ENCODE data around the gene ZYG11A.

The ZYG11A gene

GRCh38 chr1:52916241-52916975 lies 73.8 kb downstream of the ZYG11A start:
- Histone ChIP-seq H3K36me3 (ENCODE audit: insufficient read depth, low read length) (no peaks in the 10 kb centered on the region), H3K27ac (no peak overlapping the region), H3K9ac (ENCODE audit: insufficient read length) (no peak overlapping the region), H3K4me3 (no peak overlapping the region), H3K9me3 (ENCODE audit: low read depth, low read length) (no peaks in the 10 kb centered on the region)
- no peak for DNase-seq (ENCODE audit: low read depth, low spot score)
- TF ChIP-seq POLR2AphosphoS5 (IDR thresholded peaks at IDR 0.05; ENCODE audit: borderline replicate concordance, low read depth, low read length) (no peak), EZH2 (IDR thresholded peaks at IDR 0.05) (no peak), FOXP2 (optimal IDR thresholded peaks at IDR 0.05; ENCODE audit: control extremely low read depth, extremely low read length, insufficient read depth) (no peak)

- DNase-seq (ENCODE audit: low read depth, low spot score) = no peak
- Histone ChIP-seq H3K27ac (no peak overlapping the region), H3K4me3 (no peak overlapping the region), H3K9ac (ENCODE audit: insufficient read length) (no peak overlapping the region), H3K9me3 (ENCODE audit: low read depth, low read length) (no peaks in the 10 kb centered on the region), H3K36me3 (ENCODE audit: insufficient read depth, low read length) (no peaks in the 10 kb centered on the region)
- no peak for TF ChIP-seq EZH2 (IDR thresholded peaks at IDR 0.05)
- TF ChIP-seq POLR2AphosphoS5 (IDR thresholded peaks at IDR 0.05; ENCODE audit: borderline replicate concordance, low read depth, low read length) = no peak
- TF ChIP-seq FOXP2 (optimal IDR thresholded peaks at IDR 0.05; ENCODE audit: control extremely low read depth, extremely low read length, insufficient read depth) = no peak
Observed at GRCh38 chr1:52917156-52917555, 74.6 kb downstream of the ZYG11A start.

- Histone ChIP-seq H3K27ac (no peak overlapping the region), H3K9ac (ENCODE audit: insufficient read length) (no peak overlapping the region), H3K36me3 (ENCODE audit: insufficient read depth, low read length) (no peaks in the 10 kb centered on the region), H3K4me3 (no peak overlapping the region), H3K9me3 (ENCODE audit: low read depth, low read length) (no peaks in the 10 kb centered on the region)
- no peak for DNase-seq (ENCODE audit: low read depth, low spot score)
- TF ChIP-seq EZH2 (IDR thresholded peaks at IDR 0.05) = no peak
- TF ChIP-seq POLR2AphosphoS5 (IDR thresholded peaks at IDR 0.05; ENCODE audit: borderline replicate concordance, low read depth, low read length) = no peak
- no peak for TF ChIP-seq FOXP2 (optimal IDR thresholded peaks at IDR 0.05; ENCODE audit: control extremely low read depth, extremely low read length, insufficient read depth)
Observed at GRCh38 chr1:52917581-52917980, 75.0 kb downstream of the ZYG11A start.

- no peaks in the 10 kb centered on the region for H3K9me3 ChIP-seq (ENCODE audit: low read depth, low read length)
- no peak for DNase-seq (ENCODE audit: low read depth, low spot score)
- TF ChIP-seq POLR2AphosphoS5 (IDR thresholded peaks at IDR 0.05; ENCODE audit: borderline replicate concordance, low read depth, low read length) (no peak), EZH2 (IDR thresholded peaks at IDR 0.05) (no peak), FOXP2 (optimal IDR thresholded peaks at IDR 0.05; ENCODE audit: control extremely low read depth, extremely low read length, insufficient read depth) (no peak)
- H3K4me3 ChIP-seq = no peak overlapping the region
- no peaks in the 10 kb centered on the region for H3K36me3 ChIP-seq (ENCODE audit: insufficient read depth, low read length)
- no peak overlapping the region for H3K27ac ChIP-seq
- H3K9ac ChIP-seq (ENCODE audit: insufficient read length) = no peak overlapping the region
Observed at GRCh38 chr1:52918201-52918600, 75.6 kb downstream of the ZYG11A start.

DNA sequence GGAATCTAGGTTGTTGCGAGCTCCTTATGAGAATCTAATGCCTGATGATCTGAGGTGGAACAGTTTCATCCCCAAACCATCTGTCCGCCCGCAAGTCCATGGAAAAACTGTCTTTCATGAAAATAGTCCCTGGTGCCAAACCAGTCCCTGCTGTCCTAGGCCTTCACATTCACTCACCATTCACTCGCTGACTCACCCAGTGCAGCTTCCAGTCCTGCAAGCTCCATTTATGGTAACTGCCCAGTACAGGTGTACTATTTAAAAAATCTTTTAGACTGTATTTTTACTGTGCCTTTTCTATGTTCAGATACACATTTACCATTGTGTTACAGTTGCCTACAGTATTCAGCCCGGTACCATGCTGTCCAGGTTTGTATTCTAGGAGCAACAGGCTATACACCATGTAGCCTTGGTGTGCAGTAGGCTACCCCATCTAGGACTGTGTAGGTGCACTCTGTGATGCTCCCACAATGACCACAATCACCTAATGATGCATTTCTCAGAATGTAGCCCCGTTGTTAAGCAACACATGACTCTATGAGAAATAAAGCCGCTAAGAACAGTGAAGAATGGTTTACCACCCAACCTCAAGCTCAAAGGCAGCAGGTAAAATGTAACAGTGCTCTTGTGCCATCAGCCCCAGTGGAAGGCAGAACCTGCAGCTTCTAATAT lies 76.6 kb downstream of the ZYG11A start:
- Histone ChIP-seq H3K27ac (no peak overlapping the region), H3K9me3 (ENCODE audit: low read depth, low read length) (no peaks in the 10 kb centered on the region), H3K9ac (ENCODE audit: insufficient read length) (no peak overlapping the region), H3K4me3 (no peak overlapping the region), H3K36me3 (ENCODE audit: insufficient read depth, low read length) (no peaks in the 10 kb centered on the region)
- DNase-seq (ENCODE audit: low read depth, low spot score) = no peak
- TF ChIP-seq EZH2 (IDR thresholded peaks at IDR 0.05) (no peak), POLR2AphosphoS5 (IDR thresholded peaks at IDR 0.05; ENCODE audit: borderline replicate concordance, low read depth, low read length) (no peak), FOXP2 (optimal IDR thresholded peaks at IDR 0.05; ENCODE audit: control extremely low read depth, extremely low read length, insufficient read depth) (no peak)

- TF ChIP-seq FOXP2 (optimal IDR thresholded peaks at IDR 0.05; ENCODE audit: control extremely low read depth, extremely low read length, insufficient read depth) (no peak), POLR2AphosphoS5 (IDR thresholded peaks at IDR 0.05; ENCODE audit: borderline replicate concordance, low read depth, low read length) (no peak), EZH2 (IDR thresholded peaks at IDR 0.05) (no peak)
- H3K4me3 ChIP-seq = no peak overlapping the region
Observed at GRCh38 chr1:52919723-52920483, 77.3 kb downstream of the ZYG11A start.

GRCh38 chr1:52920791-52921291 lies 78.3 kb downstream of the ZYG11A start:
- no peak for DNase-seq (ENCODE audit: low read depth, low spot score)
- TF ChIP-seq EZH2 (IDR thresholded peaks at IDR 0.05) (no peak), POLR2AphosphoS5 (IDR thresholded peaks at IDR 0.05; ENCODE audit: borderline replicate concordance, low read depth, low read length) (no peak), FOXP2 (optimal IDR thresholded peaks at IDR 0.05; ENCODE audit: control extremely low read depth, extremely low read length, insufficient read depth) (no peak)
- Histone ChIP-seq H3K9ac (ENCODE audit: insufficient read length) (no peak overlapping the region), H3K4me3 (no peak overlapping the region), H3K27ac (no peak overlapping the region), H3K36me3 (ENCODE audit: insufficient read depth, low read length) (no peaks in the 10 kb centered on the region), H3K9me3 (ENCODE audit: low read depth, low read length) (no peaks in the 10 kb centered on the region)

More at GRCh38 chr1:52919723-52920483, 77.3 kb downstream of the ZYG11A start:
- no peaks in the 10 kb centered on the region for H3K9me3 ChIP-seq (ENCODE audit: low read depth, low read length)
- DNase-seq (ENCODE audit: low read depth, low spot score) = no peak
- no peak overlapping the region for H3K27ac ChIP-seq
- H3K9ac ChIP-seq (ENCODE audit: insufficient read length) = no peak overlapping the region
- H3K36me3 ChIP-seq (ENCODE audit: insufficient read depth, low read length) = no peaks in the 10 kb centered on the region

DNA sequence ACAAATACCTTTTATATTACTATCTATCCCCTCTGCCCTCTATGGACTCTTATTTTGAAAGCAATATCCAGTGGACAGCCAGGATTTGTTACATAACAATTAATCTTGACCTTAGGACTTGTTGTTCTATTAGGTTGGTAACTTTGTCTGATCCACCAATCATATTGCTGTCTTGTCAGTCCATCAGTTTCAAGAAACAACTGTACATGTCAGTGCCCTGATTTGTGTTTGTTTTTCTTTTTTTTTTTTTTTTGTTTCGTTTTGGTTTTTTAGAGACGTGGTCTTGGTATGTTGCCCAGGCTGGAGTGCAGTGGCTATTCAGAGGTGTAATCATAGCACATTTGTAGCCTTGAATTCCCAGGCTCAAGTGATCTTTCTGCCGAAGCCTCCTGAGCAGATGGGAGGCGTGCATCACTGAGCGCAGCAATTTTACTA lies 83.0 kb downstream of the ZYG11A start:
- Histone ChIP-seq H3K9me3 (ENCODE audit: low read depth, low read length) (no peaks in the 10 kb centered on the region), H3K36me3 (ENCODE audit: insufficient read depth, low read length) (no peaks in the 10 kb centered on the region), H3K27ac (no peak overlapping the region), H3K9ac (ENCODE audit: insufficient read length) (no peak overlapping the region), H3K4me3 (no peak overlapping the region)
- no peak for DNase-seq (ENCODE audit: low read depth, low spot score)
- TF ChIP-seq EZH2 (IDR thresholded peaks at IDR 0.05) (no peak), POLR2AphosphoS5 (IDR thresholded peaks at IDR 0.05; ENCODE audit: borderline replicate concordance, low read depth, low read length) (no peak), FOXP2 (optimal IDR thresholded peaks at IDR 0.05; ENCODE audit: control extremely low read depth, extremely low read length, insufficient read depth) (no peak)

All from SK-N-MC (cell line).